Measurements from ENCODE around the gene HASPIN.
"Not testable (repeated sequence)": the region's sequence is repeated elsewhere in the genome, so short reads cannot be mapped to it uniquely, and the experiment has no call there.

The HASPIN gene

GRCh38 chr17:3732210-3732621, 8.5 kb downstream of the HASPIN start:
- H2BK120ac ChIP-seq (ENCODE audit: low read depth, low read length) = no peak overlapping the region
- no peak overlapping the region for H2BK15ac ChIP-seq (ENCODE audit: low read depth, poor library complexity, severe bottlenecking)
- DNase-seq = peak; percentile 29
- no peak overlapping the region for H2BK12ac ChIP-seq (ENCODE audit: low read length in 2 of 2)
- no peak overlapping the region for H3K4ac ChIP-seq (ENCODE audit: low read depth in 1 of 2, low read length in 2 of 2)
- H3K23ac ChIP-seq (ENCODE audit: low read length in 2 of 2) = no peak overlapping the region
- H3K27ac ChIP-seq (ENCODE audit: low read length, poor library complexity, severe bottlenecking) = peak overlapping the region; percentile 38
- no peak overlapping the region for H3K14ac ChIP-seq (ENCODE audit: low read length in 2 of 2)
- peak overlapping the region; percentile 21 for H3K9ac ChIP-seq (ENCODE audit: low read length)
- no peaks in the 10 kb centered on the region for H3K9me3 ChIP-seq (ENCODE audit: control insufficient read depth, low read length)
- no peak overlapping the region for H3K4me3 ChIP-seq (ENCODE audit: insufficient read depth in 1 of 2, low read depth in 1 of 2, low read length in 2 of 2)
- no peak overlapping the region for H3K4me2 ChIP-seq (ENCODE audit: low read length, poor library complexity, severe bottlenecking)
- 50% methylated on average over 9 of the region's 9 CpGs for WGBS
- H2AK5ac ChIP-seq (ENCODE audit: low read length, severe bottlenecking) = no peak overlapping the region
- H2BK5ac ChIP-seq (ENCODE audit: low read depth, low read length, poor library complexity, severe bottlenecking) = no peak overlapping the region
- H4K8ac ChIP-seq (ENCODE audit: low read length) = peak overlapping the region; percentile 4
- no peak overlapping the region for H2AFZ ChIP-seq (ENCODE audit: low read depth, low read length)
- H3K4me1 ChIP-seq (ENCODE audit: control insufficient read depth, insufficient read depth, low read depth, low read length) = peaks cover 12% of the 10 kb centered on the region
- peaks cover 0 to 9% of the 10 kb centered on the region in 2 experiments for H3K27me3 ChIP-seq (ENCODE audit: control insufficient read depth in 1 of 2, insufficient read depth in 1 of 2, low read length in 2 of 2)
- peaks cover 10% of the 10 kb centered on the region for H3K79me1 ChIP-seq (replicated peaks; ENCODE audit: low read length, poor library complexity, severe bottlenecking)
- peaks cover 0 to 2% of the 10 kb centered on the region in 2 experiments for H3K36me3 ChIP-seq (ENCODE audit: control insufficient read depth in 1 of 2, insufficient read depth in 2 of 2, low read depth in 1 of 2, low read length in 2 of 2)
- peak overlapping the region; percentile 59 for H4K91ac ChIP-seq (ENCODE audit: low read length)
- H3K18ac ChIP-seq (ENCODE audit: low read depth in 1 of 2, low read length in 2 of 2) = no peak overlapping the region

GRCh38 chr17:3734911-3735276, 11.2 kb downstream of the HASPIN start:
- H3K27ac ChIP-seq (ENCODE audit: low read length, poor library complexity, severe bottlenecking); H3K9me3 ChIP-seq (ENCODE audit: control insufficient read depth, low read length); H2AK5ac ChIP-seq (ENCODE audit: low read length, severe bottlenecking); DNase-seq; H2BK5ac ChIP-seq (ENCODE audit: low read depth, low read length, poor library complexity, severe bottlenecking); H3K4me2 ChIP-seq (ENCODE audit: low read length, poor library complexity, severe bottlenecking); H2BK120ac ChIP-seq (ENCODE audit: low read depth, low read length); H2AFZ ChIP-seq (ENCODE audit: low read depth, low read length); H3K9ac ChIP-seq (ENCODE audit: low read length); H3K4me3 ChIP-seq (ENCODE audit: insufficient read depth in 1 of 2, low read depth in 1 of 2, low read length in 2 of 2); H3K36me3 ChIP-seq (ENCODE audit: control insufficient read depth in 1 of 2, insufficient read depth in 2 of 2, low read depth in 1 of 2, low read length in 2 of 2); H3K14ac ChIP-seq (ENCODE audit: low read length in 2 of 2); H3K79me1 ChIP-seq (replicated peaks; ENCODE audit: low read length, poor library complexity, severe bottlenecking); H4K91ac ChIP-seq (ENCODE audit: low read length); H2BK15ac ChIP-seq (ENCODE audit: low read depth, poor library complexity, severe bottlenecking); H2BK12ac ChIP-seq (ENCODE audit: low read length in 2 of 2); H3K23ac ChIP-seq (ENCODE audit: low read length in 2 of 2); H4K8ac ChIP-seq (ENCODE audit: low read length); H3K4ac ChIP-seq (ENCODE audit: low read depth in 1 of 2, low read length in 2 of 2); H3K18ac ChIP-seq (ENCODE audit: low read depth in 1 of 2, low read length in 2 of 2): not testable (repeated sequence)
- H3K27me3 ChIP-seq (ENCODE audit: control insufficient read depth in 1 of 2, insufficient read depth in 1 of 2, low read length in 2 of 2) = peaks cover 0 to 25% of the 10 kb centered on the region in 2 experiments
- H3K4me1 ChIP-seq (ENCODE audit: control insufficient read depth, insufficient read depth, low read depth, low read length) = peaks cover 21% of the 10 kb centered on the region
- 94% methylated on average over 10 of the region's 10 CpGs for whole genome bisulfite sequencing

GRCh38 chr17:3735515-3735914, 11.8 kb downstream of the HASPIN start:
- DNase-seq = peak; percentile 24
- Histone ChIP-seq H3K14ac (ENCODE audit: low read length in 2 of 2) (no peak overlapping the region), H2BK15ac (ENCODE audit: low read depth, poor library complexity, severe bottlenecking) (no peak overlapping the region)

GRCh38 chr17:3738562-3739295, 15.0 kb downstream of the HASPIN start:
- Histone ChIP-seq H3K18ac (ENCODE audit: low read depth in 1 of 2, low read length in 2 of 2) (no peak overlapping the region), H2BK5ac (ENCODE audit: low read depth, low read length, poor library complexity, severe bottlenecking) (no peak overlapping the region), H4K91ac (ENCODE audit: low read length) (no peak overlapping the region), H3K4me3 (ENCODE audit: insufficient read depth in 1 of 2, low read depth in 1 of 2, low read length in 2 of 2) (peak overlapping the region in 1 of 2 experiments; percentile 71), H4K8ac (ENCODE audit: low read length) (no peak overlapping the region), H2BK120ac (ENCODE audit: low read depth, low read length) (no peak overlapping the region), H3K4me2 (ENCODE audit: low read length, poor library complexity, severe bottlenecking) (no peak overlapping the region), H2AFZ (ENCODE audit: low read depth, low read length) (no peak overlapping the region), H3K14ac (ENCODE audit: low read length in 2 of 2) (no peak overlapping the region), H2AK5ac (ENCODE audit: low read length, severe bottlenecking) (no peak overlapping the region), H2BK12ac (ENCODE audit: low read length in 2 of 2) (no peak overlapping the region), H3K4ac (ENCODE audit: low read depth in 1 of 2, low read length in 2 of 2) (no peak overlapping the region), H3K4me1 (ENCODE audit: control insufficient read depth, insufficient read depth, low read depth, low read length) (peaks cover 9% of the 10 kb centered on the region), H3K79me1 (replicated peaks; ENCODE audit: low read length, poor library complexity, severe bottlenecking) (no peaks in the 10 kb centered on the region), H3K23ac (ENCODE audit: low read length in 2 of 2) (no peak overlapping the region), H2BK15ac (ENCODE audit: low read depth, poor library complexity, severe bottlenecking) (no peak overlapping the region), H3K27ac (ENCODE audit: low read length, poor library complexity, severe bottlenecking) (no peak overlapping the region), H3K36me3 (ENCODE audit: control insufficient read depth in 1 of 2, insufficient read depth in 2 of 2, low read depth in 1 of 2, low read length in 2 of 2) (no peaks in the 10 kb centered on the region), H3K9me3 (ENCODE audit: control insufficient read depth, low read length) (no peaks in the 10 kb centered on the region), H3K27me3 (ENCODE audit: control insufficient read depth in 1 of 2, insufficient read depth in 1 of 2, low read length in 2 of 2) (peaks cover 0 to 31% of the 10 kb centered on the region in 2 experiments), H3K9ac (ENCODE audit: low read length) (peak overlapping the region; percentile 78)
- WGBS = 58% methylated on average over 16 of the region's 16 CpGs
- DNase-seq = no peak

More at GRCh38 chr17:3735515-3735914, 11.8 kb downstream of the HASPIN start:
- Histone ChIP-seq H3K36me3 (ENCODE audit: control insufficient read depth in 1 of 2, insufficient read depth in 2 of 2, low read depth in 1 of 2, low read length in 2 of 2) (no peaks in the 10 kb centered on the region), H3K27me3 (ENCODE audit: control insufficient read depth in 1 of 2, insufficient read depth in 1 of 2, low read length in 2 of 2) (peaks cover 0 to 31% of the 10 kb centered on the region in 2 experiments), H2AK5ac (ENCODE audit: low read length, severe bottlenecking) (no peak overlapping the region), H4K8ac (ENCODE audit: low read length) (no peak overlapping the region), H3K4me3 (ENCODE audit: insufficient read depth in 1 of 2, low read depth in 1 of 2, low read length in 2 of 2) (no peak overlapping the region), H3K4me1 (ENCODE audit: control insufficient read depth, insufficient read depth, low read depth, low read length) (peaks cover 20% of the 10 kb centered on the region), H3K18ac (ENCODE audit: low read depth in 1 of 2, low read length in 2 of 2) (no peak overlapping the region), H3K4ac (ENCODE audit: low read depth in 1 of 2, low read length in 2 of 2) (no peak overlapping the region), H2BK120ac (ENCODE audit: low read depth, low read length) (no peak overlapping the region), H2AFZ (ENCODE audit: low read depth, low read length) (no peak overlapping the region), H2BK5ac (ENCODE audit: low read depth, low read length, poor library complexity, severe bottlenecking) (no peak overlapping the region), H3K79me1 (replicated peaks; ENCODE audit: low read length, poor library complexity, severe bottlenecking) (no peaks in the 10 kb centered on the region), H3K4me2 (ENCODE audit: low read length, poor library complexity, severe bottlenecking) (no peak overlapping the region), H3K9ac (ENCODE audit: low read length) (no peak overlapping the region), H3K27ac (ENCODE audit: low read length, poor library complexity, severe bottlenecking) (no peak overlapping the region), H4K91ac (ENCODE audit: low read length) (no peak overlapping the region), H3K23ac (ENCODE audit: low read length in 2 of 2) (no peak overlapping the region), H3K9me3 (ENCODE audit: control insufficient read depth, low read length) (no peaks in the 10 kb centered on the region), H2BK12ac (ENCODE audit: low read length in 2 of 2) (no peak overlapping the region)
- 83% methylated on average over 8 of the region's 8 CpGs for WGBS
